Cardiac muscle cell (in vitro differentiated cells and primary cell): ENCODE data around the gene GDAP1L1. TPM values are rescaled to one million over a fixed set of nuclear protein-coding genes. Genes with fewer than 3 reads are reported as not detected.

Source experiments
- DNase-seq, 2 donors: peaks; one replicate each; pipeline versions ENCODE4 v3.0.0 to v3.0.0-alpha.2; 2010 to 2017; ENCODE audit warnings: low read depth in 1 of 2, low spot score in 1 of 2
- H3K27ac ChIP-seq: fragments of 200-600 bp; sonication (generic); 2 replicates; pipeline ENCODE4 v1.5.1; 2016
- H3K27me3 ChIP-seq: fragments of 200-600 bp; sonication (generic); 2 replicates; pipeline ENCODE4 v1.6.0; 2016; ENCODE audit warnings: control low read depth
- H3K36me3 ChIP-seq: fragments of 200-600 bp; sonication (generic); 2 replicates; pipeline ENCODE4 v1.5.1; 2016; ENCODE audit warnings: control low read depth
- H3K4me1 ChIP-seq: fragments of 200-600 bp; sonication (generic); 2 replicates; pipeline ENCODE4 v1.8.1; 2017; ENCODE audit warnings: low read depth, mild to moderate bottlenecking, mixed run types
- H3K4me3 ChIP-seq: fragments of 200-600 bp; sonication (generic); 2 replicates; pipeline ENCODE4 v1.5.1; 2016; ENCODE audit warnings: mild to moderate bottlenecking
- H3K9me3 ChIP-seq: fragments of 200-600 bp; sonication (generic); 2 replicates; pipeline ENCODE4 v1.5.1; 2017; ENCODE audit warnings: low read depth, mild to moderate bottlenecking, control low read depth
- polyA plus RNA-seq: library from polyadenylated mRNA; unstranded; fragments of >200 nt; fragmentation: Nextera tagmentation; extraction: Ambion mirVana; gene quantifications from 2 replicates; pipeline ENCODE4 v1.2.1, GENCODE V29; 2016
- total RNA-seq: library from RNA; depleted of rRNA; stranded (reverse); fragments of >200 nt; gene quantifications from 2 replicates; pipeline ENCODE4 v1.2.3, GENCODE V29; 2016
- TF ChIP-seq, protein P1 (sequence below): IDR thresholded peaks from 2 replicates; pipeline ENCODE4 v1.5.1; 2012; ENCODE audit warnings: low read depth, mild to moderate bottlenecking, low read length

GDAP1L1 gene
- total and polyA plus RNA-seq, 2 experiments from 2014 or later: 0.86 to 5.2 TPM

DNA sequence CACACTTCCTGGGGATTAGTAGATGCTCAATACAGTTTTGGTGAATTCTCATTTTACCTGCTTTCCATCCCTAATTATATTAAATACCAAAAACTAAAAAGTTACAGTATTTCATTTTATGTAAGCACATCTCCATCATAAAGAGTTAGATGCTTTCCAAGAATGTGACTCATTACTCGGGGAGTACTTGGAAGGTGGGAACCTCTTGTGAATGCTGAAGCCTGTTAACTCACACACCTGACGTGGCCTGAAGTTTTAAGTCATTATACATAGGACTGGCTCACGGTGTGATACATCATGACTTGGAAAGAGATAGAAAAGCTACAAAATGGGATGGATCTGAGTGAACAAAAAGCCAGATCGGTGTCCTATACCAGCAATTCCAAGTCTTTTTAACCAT is 34.3 kb upstream of the GDAP1L1 start:
- H3K36me3 ChIP-seq: no peaks in the 10 kb centered on the region
- H3K27ac ChIP-seq: no peak overlapping the region
- TF ChIP-seq, protein P1, sequence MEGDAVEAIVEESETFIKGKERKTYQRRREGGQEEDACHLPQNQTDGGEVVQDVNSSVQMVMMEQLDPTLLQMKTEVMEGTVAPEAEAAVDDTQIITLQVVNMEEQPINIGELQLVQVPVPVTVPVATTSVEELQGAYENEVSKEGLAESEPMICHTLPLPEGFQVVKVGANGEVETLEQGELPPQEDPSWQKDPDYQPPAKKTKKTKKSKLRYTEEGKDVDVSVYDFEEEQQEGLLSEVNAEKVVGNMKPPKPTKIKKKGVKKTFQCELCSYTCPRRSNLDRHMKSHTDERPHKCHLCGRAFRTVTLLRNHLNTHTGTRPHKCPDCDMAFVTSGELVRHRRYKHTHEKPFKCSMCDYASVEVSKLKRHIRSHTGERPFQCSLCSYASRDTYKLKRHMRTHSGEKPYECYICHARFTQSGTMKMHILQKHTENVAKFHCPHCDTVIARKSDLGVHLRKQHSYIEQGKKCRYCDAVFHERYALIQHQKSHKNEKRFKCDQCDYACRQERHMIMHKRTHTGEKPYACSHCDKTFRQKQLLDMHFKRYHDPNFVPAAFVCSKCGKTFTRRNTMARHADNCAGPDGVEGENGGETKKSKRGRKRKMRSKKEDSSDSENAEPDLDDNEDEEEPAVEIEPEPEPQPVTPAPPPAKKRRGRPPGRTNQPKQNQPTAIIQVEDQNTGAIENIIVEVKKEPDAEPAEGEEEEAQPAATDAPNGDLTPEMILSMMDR: no peak
- H3K4me3 ChIP-seq: no peak overlapping the region
- DNase-seq: no peak
- no peaks in the 10 kb centered on the region for H3K9me3 ChIP-seq
- H3K4me1 ChIP-seq: peaks cover 27% of the 10 kb centered on the region
- H3K27me3 ChIP-seq: no peaks in the 10 kb centered on the region

DNA sequence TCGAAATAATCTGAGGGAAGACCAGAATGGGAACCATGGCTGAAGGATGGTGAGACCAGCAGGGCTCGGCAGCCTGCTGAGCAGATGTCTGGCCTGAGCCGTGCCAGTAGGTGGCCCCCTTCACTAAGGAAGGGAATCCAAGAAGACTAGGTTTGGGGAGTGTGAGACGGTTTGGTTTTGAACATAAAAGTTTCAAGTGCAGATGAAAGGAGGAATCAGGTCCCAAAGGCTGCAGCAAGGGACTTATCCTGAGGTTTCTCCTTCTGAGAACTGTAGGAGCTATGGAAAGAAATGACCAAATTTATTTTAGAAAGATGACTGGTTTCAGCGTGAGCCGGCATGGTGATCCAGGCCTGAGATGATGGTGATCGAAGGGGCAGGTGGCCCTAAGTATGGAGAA is 32.0 kb upstream of the GDAP1L1 start:
- H3K4me1 ChIP-seq: peaks cover 30% of the 10 kb centered on the region
- no peaks in the 10 kb centered on the region for H3K36me3 ChIP-seq
- no peak overlapping the region for H3K27ac ChIP-seq
- H3K27me3 ChIP-seq: no peaks in the 10 kb centered on the region
- TF ChIP-seq, protein P1: peak; percentile 93
- H3K4me3 ChIP-seq: no peak overlapping the region
- peak; percentile 73 to 80 for DNase-seq
- H3K9me3 ChIP-seq: no peaks in the 10 kb centered on the region

DNA sequence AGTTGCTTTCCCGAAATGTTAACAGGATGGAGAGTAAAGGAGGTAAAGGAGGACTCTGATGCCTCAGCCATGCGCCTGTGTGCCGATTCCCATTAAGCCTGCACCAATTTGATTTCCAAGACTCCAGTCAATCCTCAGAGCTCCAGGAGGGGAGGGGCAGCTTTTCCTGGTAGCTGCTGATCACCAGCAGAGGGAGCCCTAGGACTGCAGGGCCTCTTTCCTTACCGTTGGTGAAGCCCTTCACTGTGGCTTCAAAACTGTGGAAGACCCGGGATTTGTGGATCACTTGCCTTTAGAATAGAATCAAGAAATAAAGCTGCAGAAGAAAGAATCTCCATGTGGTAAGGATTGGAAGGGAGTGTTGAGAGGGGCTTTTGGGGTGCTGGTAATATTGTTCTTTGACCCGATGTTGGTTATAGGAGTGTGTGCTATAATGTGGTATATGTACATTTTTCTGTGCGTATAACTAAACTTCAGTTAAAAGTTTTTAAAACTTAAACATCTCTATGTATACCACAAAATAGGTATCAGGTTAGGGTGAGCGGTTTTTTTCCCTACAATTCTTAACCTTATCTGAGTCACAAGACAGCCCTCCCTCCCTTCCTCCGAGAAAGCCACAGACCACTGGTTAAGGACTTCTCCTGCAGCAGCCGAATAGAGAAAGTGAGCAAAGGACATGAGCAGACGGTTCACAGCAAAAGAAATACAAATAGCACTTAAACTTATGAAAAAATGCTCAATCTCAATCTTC is 29.6 kb upstream of the GDAP1L1 start:
- Histone ChIP-seq H3K36me3 (no peaks in the 10 kb centered on the region), H3K9me3 (no peaks in the 10 kb centered on the region), H3K4me3 (no peak overlapping the region), H3K27ac (peak overlapping the region; percentile 95), H3K27me3 (no peaks in the 10 kb centered on the region), H3K4me1 (peaks cover 24% of the 10 kb centered on the region)
- TF ChIP-seq, protein P1: peak; percentile 97
- peak; percentile 84 to 86 for DNase-seq

DNA sequence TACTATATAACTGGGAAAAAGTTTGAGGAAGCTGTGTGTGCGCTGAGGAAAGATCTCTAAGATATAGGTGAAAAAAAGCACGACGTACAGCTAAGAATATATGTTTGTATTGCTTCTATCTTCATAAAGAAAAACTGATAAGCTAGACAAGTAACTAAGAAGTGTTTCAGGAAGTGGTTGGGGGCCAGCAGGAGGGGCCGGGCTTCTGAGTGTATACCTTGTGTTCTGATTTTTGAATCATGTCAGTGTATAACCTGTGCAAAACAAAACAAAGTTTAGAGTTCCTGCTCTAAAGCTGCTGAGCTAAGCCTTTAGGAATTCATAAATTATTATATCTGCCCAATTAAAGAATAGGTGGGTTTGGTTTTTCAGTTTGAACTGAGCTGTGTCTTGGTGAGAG is 28.7 kb upstream of the GDAP1L1 start:
- Histone ChIP-seq H3K27ac (peak overlapping the region; percentile 95), H3K36me3 (no peaks in the 10 kb centered on the region), H3K9me3 (no peaks in the 10 kb centered on the region), H3K4me3 (no peak overlapping the region), H3K4me1 (peaks cover 31% of the 10 kb centered on the region), H3K27me3 (no peaks in the 10 kb centered on the region)
- no peak for DNase-seq
- TF ChIP-seq, protein P1: no peak

DNA sequence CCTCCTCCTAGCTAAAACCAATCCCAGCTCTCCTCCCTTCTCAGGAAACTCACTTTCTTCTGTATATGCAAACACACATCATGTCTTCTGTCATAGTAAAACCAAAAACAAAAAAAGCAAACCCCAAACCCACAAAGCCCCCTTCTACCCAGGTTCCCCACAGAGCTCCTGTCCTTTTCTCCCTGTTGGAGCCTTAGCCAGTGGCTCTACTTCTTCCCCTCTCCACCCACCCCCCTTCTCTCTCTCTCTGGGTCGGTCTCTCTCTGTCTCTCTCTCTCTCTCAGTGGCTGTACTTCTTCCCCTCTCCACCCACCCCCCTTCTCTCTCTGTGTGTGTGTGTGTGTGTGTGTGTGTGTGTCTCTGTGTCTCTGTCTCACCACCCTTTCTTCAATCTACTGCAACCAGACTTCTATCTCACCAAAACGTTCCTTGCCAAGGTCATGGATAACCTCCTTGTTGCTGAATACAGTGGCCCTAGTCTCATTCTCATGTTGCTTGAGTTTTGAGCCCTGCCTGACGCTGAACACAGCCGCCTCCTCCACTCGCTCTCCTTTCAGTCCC is 27.9 kb upstream of the GDAP1L1 start:
- Histone ChIP-seq H3K4me1 (peaks cover 31% of the 10 kb centered on the region), H3K27ac (peak overlapping the region; percentile 95), H3K4me3 (no peak overlapping the region), H3K27me3 (no peaks in the 10 kb centered on the region), H3K36me3 (no peaks in the 10 kb centered on the region), H3K9me3 (no peaks in the 10 kb centered on the region)
- TF ChIP-seq, protein P1: no peak
- peak in 1 of 2 donors; percentile 29 for DNase-seq
